Activated CD4-positive, alpha-beta T cell treated with anti-CD3 and anti-CD28 coated beads for 48 hours (primary cell): ENCODE data around the gene B3GNT5.
"Not testable (repeated sequence)": the region's sequence is repeated elsewhere in the genome, so short reads cannot be mapped to it uniquely, and the experiment has no call there.

Source experiments
- DNase-seq: peaks from one replicate; pipeline ENCODE4 v3.0.0-alpha.2; 2020

B3GNT5 gene, protein sequence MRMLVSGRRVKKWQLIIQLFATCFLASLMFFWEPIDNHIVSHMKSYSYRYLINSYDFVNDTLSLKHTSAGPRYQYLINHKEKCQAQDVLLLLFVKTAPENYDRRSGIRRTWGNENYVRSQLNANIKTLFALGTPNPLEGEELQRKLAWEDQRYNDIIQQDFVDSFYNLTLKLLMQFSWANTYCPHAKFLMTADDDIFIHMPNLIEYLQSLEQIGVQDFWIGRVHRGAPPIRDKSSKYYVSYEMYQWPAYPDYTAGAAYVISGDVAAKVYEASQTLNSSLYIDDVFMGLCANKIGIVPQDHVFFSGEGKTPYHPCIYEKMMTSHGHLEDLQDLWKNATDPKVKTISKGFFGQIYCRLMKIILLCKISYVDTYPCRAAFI

GRCh38 chr3:183252973-183253527 lies at the start of gene B3GNT5:
B3GNT5 (plus strand) TSS chr3:183253253; CDS start chr3:183269799, 16,546 bp downstream.
- peak; percentile 71 for DNase-seq

GRCh38 chr3:183203670-183204069 lies 49.4 kb upstream of the B3GNT5 start:
- DNase-seq = no peak

DNA sequence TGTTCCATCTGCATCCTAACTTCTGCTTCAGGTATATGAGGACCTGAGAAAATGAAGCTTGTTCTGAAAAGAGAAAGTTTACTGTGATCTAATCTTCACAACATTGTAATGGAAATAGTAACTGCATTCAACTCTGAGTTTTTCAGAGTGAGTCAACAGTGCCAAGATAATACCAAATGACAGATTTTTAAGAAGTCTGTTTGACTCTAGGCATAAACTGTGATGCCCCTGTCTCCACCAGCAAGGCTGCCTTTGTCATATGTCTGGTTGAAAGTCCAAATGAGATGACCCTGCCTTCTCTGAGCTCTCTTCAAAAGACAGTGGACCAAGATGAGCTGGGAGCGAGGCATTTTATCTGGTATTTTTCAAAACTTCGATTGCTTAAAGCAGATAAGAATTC lies 44.8 kb upstream of the B3GNT5 start:
- DNase-seq = peak; percentile 37

GRCh38 chr3:183208800-183209199 lies 44.3 kb upstream of the B3GNT5 start:
- no peak for DNase-seq

DNA sequence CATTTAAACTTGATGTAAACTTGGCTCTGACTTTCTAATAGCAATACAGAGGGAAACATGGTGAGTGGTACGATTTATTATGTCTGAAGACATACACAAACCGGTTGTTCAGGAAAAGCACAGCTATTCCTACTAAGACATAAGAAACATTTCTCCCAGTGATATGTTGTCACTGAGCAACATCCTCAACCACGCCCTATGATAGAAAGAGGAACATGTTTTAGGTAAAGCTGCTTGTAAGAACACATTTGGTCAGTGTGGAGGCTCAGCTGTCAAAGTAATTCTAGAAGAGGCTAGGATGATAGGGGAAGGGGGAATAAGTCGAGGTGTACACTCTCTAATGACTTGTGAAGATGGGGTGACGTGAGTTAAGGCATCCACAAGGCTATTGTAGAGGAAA lies 42.7 kb upstream of the B3GNT5 start:
- DNase-seq = no peak

DNA sequence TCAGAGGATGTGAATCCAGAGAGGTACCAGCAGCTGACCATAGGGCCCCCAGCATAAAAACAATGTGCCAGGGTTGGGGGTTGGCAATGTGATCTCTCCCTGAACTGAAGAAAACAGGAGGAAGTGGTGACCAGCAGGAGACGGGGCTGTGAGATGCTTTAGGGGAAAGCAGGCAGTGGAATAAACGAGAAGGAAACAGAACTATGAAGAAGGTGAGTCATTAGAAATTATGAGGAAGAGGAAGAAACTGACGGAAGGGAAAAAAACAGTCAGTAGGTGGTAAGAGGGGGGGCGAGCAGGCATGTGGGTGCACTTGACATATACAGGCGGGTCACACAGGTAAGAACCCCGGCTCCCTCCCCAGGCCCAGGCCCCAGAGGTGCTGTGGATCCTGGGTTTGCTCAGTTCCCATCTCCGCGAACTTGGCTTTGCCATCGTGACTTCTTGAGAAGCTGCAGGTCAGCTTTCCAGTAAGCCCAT lies 42.2 kb upstream of the B3GNT5 start:
- DNase-seq = peak; percentile 67

DNA sequence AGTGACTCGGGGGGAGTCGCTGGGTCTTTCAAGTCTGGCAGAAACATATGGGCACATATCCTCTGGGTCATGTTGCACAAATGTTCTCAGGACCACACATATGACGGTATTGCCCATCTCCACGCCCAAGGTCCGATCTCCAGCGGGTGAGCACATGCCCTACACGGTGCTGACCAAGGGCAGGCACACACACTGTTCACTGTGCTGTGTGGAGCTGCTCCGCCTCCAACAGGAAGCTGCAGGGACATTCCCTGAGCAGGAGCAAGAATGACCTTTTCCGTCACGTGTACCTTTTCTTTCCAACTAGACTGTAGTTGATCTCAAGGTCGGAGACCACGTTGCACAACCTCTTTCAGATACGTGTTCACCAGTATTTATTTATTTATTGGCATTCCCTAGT lies 41.7 kb upstream of the B3GNT5 start:
- DNase-seq = no peak

GRCh38 chr3:183212096-183212495 lies 41.0 kb upstream of the B3GNT5 start:
- DNase-seq = no peak

DNA sequence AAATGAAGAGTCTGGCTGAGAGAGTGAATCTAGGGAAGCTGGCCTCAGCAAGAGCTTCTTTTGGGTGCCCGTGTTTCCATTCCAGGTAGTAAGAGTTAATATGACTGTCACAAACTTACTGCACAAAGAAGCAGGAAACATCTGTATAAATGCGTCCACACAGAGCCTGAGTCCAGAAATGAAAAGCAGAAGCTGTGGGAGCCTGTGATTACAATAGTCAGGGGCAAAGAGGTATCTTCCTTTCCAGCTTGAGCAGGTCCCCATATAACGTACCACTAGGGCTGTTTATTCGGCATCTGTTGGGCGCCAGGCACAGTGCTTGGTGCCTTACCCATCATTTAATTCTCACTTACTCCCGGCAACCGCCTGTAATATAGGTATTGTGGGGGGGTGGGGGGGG lies 40.5 kb upstream of the B3GNT5 start:
- no peak for DNase-seq

DNA sequence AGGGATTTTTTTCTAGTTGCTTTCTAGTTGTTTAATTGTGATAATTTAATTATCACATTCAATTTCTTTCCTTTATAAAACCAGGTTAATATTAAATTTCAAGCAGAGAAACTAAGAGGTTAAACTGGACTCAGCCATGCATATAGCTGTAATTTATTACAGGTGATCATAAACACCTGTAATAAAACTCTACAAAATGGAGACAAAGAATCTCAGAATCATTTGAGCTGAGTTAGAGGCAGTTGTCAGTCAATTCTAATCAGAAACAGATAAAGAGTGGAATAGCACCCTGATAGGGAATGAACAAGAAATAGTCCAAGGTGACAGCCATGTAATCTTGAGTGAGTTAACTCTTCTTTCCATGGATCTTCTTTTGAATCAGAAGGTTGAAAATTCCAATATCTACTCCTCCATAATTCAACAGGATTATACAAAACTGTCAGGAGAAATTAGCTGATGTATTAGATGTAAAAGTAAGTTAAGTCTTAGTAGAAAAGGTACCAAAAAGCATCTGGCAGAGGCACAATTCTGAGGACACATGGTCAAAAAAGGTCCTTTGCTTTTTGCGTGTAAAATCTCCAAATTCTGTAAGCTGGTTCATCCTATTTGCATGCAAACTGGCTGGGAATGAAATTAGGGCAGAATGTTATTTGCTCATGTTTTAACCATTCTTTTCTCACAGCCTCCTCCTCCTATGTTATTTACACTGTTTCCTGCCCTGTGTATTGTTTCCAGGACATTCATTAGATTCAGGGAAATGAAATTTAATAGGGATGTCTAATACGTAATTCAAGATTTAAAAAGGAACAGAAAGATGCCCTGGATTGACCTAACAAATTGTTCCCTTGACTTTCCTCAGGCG lies 39.4 kb upstream of the B3GNT5 start:
- no peak for DNase-seq

DNA sequence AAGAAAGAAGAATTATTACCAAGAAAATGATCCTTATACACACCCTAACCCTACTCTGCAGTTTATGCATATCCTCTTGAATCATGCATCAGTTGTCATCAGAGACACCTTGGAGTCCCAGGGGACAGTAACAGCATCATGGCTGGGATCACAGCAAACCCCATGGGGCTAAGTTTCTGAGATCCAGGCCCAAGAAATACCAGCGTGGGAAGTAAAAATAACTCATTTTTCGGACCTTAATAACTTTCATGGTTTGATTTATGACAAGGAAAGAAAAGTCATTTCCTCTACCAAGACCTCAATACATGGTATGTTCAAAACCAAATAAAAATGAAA lies 38.8 kb upstream of the B3GNT5 start:
- DNase-seq = no peak

GRCh38 chr3:183215591-183216202 lies 37.4 kb upstream of the B3GNT5 start:
- no peak for DNase-seq

GRCh38 chr3:183217548-183218332 lies 35.3 kb upstream of the B3GNT5 start:
- DNase-seq = no peak

GRCh38 chr3:183218826-183219225 lies 34.2 kb upstream of the B3GNT5 start:
- DNase-seq = no peak

- no peak for DNase-seq
These were observed 32.2 kb upstream of the B3GNT5 start for GRCh38 chr3:183220828-183221227.

GRCh38 chr3:183222631-183223235 lies 30.3 kb upstream of the B3GNT5 start:
- DNase-seq = no peak

DNA sequence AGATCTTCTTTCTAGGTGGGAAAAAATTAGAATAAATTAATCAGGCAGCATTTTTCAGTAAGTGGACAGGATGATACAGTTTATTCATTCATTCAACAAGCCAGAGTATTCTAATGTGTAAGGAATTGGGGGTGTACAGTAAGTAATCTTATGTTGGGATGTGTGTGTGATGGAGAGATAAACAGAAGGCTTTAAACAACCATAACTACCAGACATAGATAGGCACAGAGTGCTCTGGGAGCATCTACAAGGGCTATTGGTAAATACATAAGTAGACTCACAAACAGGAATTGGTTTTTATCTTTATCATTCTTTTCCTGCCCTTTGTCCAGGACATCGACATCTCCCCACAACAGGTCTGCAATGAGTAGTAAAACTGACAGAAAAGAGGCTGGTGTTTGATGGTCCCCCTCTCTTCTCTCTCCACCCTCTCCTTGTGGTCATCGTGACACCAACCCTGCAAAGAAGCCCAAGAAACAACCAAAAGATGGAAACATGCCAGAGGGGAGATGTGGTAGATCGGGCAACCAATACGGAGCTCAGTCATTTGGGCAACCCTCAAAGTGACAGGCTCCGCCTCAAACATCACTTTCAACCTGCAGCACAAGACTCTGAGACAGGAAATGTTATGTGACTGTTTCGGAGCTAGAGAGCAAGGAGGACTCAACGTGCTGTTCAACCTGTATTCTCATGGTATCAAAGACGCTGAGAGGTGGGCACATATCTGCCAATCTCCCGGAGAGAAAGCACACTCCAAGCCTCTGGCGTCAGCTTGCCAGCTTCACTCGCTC lies 28.7 kb upstream of the B3GNT5 start:
- peak; percentile 67 for DNase-seq

GRCh38 chr3:183226333-183226890 lies 26.6 kb upstream of the B3GNT5 start:
- no peak for DNase-seq

DNA sequence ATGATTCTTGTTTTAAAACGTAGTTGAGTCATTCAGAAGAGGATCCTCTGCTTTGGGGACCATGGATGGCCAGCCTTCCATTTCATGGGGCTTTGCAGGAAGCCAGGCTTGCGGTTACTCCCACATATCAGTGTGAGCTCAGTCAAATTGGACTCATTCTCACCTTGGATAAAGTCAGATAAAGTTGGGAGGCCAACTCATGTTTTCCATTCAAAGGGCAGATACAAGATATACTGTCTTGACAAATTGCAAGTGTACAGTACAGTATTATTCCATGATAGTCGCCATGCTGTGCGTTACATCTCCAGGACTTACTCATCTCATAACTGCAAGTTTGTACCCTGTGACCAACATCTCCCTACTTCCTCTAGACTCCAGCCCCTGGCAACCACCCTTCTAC lies 25.5 kb upstream of the B3GNT5 start:
- peak; percentile 64 for DNase-seq

DNA sequence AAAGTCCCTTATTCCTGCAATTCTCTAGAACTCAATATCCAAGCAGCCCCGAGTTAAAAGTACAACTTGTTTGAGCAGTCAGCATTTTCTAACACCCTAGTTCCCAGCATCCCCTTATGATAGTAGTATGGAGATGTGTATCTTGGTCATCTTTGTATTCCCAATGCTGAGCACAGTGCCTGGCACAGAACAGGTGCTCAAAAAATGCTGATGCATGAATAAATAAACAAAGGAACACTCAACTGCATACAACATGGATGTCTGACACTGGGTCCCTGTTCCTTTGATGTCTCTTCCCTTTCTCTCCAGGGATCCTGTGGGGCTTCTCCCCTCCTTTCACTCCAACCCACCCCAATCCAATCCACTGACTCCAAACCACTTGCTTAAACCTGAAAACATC lies 23.9 kb upstream of the B3GNT5 start:
- no peak for DNase-seq

DNA sequence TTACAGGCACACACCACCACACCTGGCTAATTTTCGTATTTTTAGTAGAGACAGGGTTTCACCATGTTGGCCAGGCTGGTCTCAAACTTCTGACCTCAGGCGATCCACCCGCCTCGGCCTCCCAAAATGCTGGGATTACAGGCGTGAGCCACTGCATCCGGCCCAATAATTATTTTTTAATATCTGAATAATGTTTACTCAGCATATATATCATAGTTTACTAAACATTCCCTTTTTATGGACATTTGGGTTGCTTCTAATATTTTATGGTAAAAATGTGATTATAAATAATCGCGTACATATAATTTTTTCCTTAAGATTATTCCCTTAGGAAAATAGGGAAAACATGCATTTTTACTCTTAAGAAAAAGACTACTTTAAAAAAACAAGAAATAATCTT lies 22.8 kb upstream of the B3GNT5 start:
- DNase-seq = not testable (repeated sequence)
